Measurements from ENCODE around the gene TTC12.
"Not testable (repeated sequence)": the region's sequence is repeated elsewhere in the genome, so short reads cannot be mapped to it uniquely, and the experiment has no call there.

Gene TTC12

DNA sequence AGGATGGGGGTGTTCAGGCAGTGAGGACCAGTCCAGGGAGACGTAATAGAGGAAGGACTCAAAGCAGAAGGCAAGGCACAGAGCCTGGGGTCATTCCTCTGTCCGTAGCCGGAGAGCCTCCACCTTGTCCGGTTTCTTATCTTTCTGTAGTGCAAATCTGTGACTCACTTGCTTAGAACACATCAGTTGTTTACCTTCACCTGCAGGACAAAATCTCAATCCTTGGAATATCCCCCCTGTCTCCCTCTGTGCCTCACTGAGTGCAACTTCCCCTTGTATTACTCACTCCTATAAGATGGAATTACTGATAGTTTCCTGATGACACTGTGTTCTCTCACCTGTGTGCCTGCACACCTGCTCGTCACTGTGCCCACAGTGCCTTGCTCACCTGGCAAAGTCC is 20.4 kb upstream of the TTC12 start:
- TF ChIP-seq, protein P1, sequence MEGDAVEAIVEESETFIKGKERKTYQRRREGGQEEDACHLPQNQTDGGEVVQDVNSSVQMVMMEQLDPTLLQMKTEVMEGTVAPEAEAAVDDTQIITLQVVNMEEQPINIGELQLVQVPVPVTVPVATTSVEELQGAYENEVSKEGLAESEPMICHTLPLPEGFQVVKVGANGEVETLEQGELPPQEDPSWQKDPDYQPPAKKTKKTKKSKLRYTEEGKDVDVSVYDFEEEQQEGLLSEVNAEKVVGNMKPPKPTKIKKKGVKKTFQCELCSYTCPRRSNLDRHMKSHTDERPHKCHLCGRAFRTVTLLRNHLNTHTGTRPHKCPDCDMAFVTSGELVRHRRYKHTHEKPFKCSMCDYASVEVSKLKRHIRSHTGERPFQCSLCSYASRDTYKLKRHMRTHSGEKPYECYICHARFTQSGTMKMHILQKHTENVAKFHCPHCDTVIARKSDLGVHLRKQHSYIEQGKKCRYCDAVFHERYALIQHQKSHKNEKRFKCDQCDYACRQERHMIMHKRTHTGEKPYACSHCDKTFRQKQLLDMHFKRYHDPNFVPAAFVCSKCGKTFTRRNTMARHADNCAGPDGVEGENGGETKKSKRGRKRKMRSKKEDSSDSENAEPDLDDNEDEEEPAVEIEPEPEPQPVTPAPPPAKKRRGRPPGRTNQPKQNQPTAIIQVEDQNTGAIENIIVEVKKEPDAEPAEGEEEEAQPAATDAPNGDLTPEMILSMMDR (conservative IDR thresholded peaks at IDR 0.05; ENCODE audit: low read length): no peak
- DNase-seq (ENCODE audit: low read depth): no peak
- no peak overlapping the region for H3K4me3 ChIP-seq (ENCODE audit: low read length)

DNA sequence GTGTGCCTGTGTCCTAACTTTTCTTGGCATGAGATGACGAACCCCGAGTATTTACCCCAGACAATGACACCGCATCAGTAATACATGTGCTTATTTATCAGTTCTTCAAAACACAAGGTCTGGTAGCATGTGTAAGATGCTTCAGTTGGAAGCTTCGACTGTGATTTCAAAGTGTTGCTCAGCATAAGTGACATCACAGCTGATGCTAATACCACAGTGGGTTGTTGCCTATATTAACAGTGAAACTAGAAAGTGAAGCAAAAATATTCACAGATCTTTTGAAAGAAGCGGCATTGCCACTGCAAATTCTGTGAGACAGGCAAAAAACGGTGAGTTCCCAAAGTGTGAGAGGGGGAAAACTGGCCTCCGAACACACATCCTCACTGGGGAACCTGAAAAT is 18.4 kb upstream of the TTC12 start:
- no peak for DNase-seq (ENCODE audit: low read depth)
- TF ChIP-seq, protein P1 (conservative IDR thresholded peaks at IDR 0.05; ENCODE audit: low read length): no peak
- H3K4me3 ChIP-seq (ENCODE audit: low read length): no peak overlapping the region

DNA sequence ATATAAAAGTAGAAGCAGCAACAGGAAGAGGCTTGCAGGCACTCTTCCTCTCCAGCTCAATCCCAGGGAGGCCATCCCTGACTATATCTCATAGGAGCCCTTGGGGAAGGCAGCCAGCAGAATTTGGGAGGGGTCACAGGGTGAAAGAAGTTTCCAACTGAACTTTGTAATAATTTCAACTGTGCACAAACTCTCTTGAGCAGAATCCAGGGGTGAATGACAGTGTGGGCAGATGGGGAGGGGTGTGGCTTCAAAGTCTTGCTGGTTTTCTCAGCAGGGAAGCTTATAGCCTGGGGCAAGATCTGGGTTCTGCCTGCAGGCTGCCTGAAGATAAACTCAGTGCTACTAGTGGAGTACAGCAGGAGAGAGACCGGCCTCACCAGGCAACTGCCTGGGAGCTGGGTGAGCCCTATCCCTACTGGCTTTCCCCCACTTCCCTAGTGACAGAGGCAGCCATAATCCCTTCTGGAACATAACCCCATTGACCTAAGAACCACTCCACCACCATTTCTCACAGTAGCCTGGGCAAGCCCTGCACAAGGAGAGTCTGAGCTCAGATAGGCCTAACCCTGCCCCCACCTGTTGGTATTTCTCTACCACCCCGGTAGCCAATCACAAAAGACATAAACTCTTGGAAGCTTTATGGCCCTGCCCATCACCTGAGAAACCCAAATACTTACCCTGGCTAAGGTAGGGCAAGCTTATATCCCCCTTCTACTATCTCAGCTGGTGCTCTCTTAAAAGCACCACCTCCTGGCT is 17.8 kb upstream of the TTC12 start:
- no peak for DNase-seq (ENCODE audit: low read depth)
- H3K4me3 ChIP-seq (ENCODE audit: low read length): no peak overlapping the region
- TF ChIP-seq, protein P1 (conservative IDR thresholded peaks at IDR 0.05; ENCODE audit: low read length): no peak

DNA sequence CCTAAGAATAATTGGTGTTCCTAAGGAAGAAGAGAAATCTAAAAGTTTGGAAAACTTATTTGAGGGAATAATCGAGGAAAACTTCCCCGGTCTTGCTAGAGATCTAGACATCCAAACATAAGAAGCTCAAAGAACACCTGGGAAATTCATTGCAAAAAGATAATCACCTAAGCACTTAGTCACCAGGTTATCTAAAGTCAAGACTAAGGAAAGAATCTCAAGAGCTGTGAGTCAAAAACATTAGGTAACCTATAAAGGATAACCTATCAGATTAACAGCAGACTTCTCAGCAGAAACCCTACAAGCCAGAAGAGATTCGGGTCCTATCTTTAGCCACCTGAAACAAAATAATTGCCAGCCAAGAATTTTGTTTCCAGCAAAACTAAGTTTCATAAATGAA is 15.9 kb upstream of the TTC12 start:
- not testable (repeated sequence) for H3K4me3 ChIP-seq (ENCODE audit: low read length); DNase-seq (ENCODE audit: low read depth)

DNA sequence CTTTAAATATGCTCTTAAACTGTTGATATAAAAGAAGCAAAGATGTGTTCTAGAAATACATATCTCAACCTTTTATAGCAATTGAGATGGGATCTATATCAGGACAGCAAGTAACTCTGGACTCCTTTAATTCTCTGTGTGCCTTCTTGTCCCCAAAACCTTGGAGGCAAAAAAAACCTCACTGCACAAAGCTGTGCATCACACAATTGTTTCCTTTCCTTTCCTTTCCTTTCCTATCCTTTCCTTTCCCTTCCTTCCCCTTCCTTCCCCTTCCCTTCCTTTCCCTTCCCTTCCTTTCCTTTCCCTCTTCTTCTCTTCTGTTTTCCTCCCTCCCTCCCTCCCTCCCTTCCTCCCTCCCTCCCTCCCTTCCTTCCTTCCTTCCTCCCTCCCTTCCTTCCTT is 9.5 kb upstream of the TTC12 start:
- no peak for DNase-seq (ENCODE audit: low read depth)
- TF ChIP-seq, protein P1 (conservative IDR thresholded peaks at IDR 0.05; ENCODE audit: low read length): no peak
- H3K4me3 ChIP-seq (ENCODE audit: low read length): no peak overlapping the region

DNA sequence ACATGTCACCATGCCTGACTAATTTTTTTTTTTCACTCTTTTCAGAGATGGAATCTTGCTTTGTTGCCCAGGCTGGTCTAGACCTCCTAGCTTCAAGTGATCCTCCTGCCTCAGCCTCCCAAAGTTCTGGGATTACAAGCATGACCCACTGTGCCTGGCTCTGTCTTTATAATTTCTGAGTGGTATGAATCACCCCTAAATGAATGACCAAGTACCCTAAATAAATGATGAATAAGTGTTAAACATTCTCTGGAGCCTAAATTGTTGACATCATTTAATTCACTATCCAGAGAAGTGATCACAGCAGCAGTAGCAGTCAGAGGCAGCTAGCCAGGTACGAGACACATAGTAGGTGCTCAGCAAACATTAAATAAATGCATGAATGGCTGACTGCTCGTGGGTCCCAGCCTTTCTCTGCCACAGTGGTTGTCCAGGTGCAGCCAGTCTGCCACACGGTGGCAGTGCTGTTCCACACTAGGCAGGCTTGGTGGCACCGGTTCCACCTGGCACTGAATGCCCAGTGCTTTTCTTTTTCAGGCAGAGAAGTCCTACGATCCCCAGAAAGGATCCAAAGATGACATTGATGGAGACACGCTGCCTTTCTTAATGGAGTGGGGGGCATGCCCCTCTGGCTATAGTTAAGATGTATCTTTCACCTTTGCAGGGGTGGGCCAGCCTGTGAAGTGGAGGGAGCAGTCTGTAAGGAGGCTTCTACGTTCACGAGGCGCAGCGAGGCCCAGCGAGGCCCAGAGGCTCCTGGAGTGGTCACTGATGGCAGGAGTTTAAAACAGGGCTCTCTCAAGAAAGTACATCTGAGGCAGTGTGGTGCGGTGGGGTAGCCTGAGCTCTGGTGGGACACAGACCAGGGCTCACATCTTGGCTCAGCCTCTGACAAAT is 8.7 kb upstream of the TTC12 start:
- TF ChIP-seq, protein P1 (conservative IDR thresholded peaks at IDR 0.05; ENCODE audit: low read length): peak; percentile 99
- DNase-seq (ENCODE audit: low read depth): peak; percentile 54
- H3K4me3 ChIP-seq (ENCODE audit: low read length): no peak overlapping the region

DNA sequence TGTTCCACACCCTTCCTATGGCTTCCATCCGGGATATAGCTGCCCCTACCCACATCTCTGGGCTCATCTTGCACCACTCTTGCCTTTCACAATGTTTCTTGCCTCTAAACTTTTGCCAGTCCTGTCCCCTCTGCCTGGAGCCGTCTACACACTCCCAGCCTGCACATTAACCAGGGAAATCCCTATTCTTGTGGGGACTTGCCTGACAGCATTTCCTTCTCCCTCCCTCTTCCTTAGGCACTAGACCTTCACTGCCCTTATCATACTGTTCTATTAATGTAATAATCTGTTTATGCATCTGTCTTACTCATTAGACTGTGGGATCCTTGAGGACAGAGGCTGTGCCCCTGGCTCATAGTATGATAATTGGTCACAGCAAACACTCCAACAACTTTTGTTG is 5.8 kb upstream of the TTC12 start:
- DNase-seq (ENCODE audit: low read depth): no peak
- no peak overlapping the region for H3K4me3 ChIP-seq (ENCODE audit: low read length)
- TF ChIP-seq, protein P1 (conservative IDR thresholded peaks at IDR 0.05; ENCODE audit: low read length): no peak
